SIG-M5 (cell line): ENCODE results near the gene PRMT3.
"Not testable (repeated sequence)": the region's sequence is repeated elsewhere in the genome, so short reads cannot be mapped to it uniquely, and the experiment has no call there.

ENCODE experiments used
- DNase-seq: peaks from one replicate; lab custom pipeline; 2025; lab: John Stamatoyannopoulos, UW

PRMT3 gene

GRCh38 chr11:20518323-20518834, 130.9 kb downstream of the PRMT3 start:
- no peak for DNase-seq

- no peak for DNase-seq
Measured at GRCh38 chr11:20522536-20522935, 135.0 kb downstream of the PRMT3 start.

GRCh38 chr11:20529757-20530156, 142.2 kb downstream of the PRMT3 start:
- no peak for DNase-seq

- DNase-seq, result no peak
Measured at GRCh38 chr11:20530942-20531703, 143.6 kb downstream of the PRMT3 start.

GRCh38 chr11:20535271-20535881, 147.9 kb downstream of the PRMT3 start:
- DNase-seq, result no peak

- DNase-seq, result no peak
Measured at GRCh38 chr11:20536365-20536764, 148.8 kb downstream of the PRMT3 start.

- DNase-seq, result no peak
Measured at GRCh38 chr11:20536784-20537183, 149.3 kb downstream of the PRMT3 start.

- DNase-seq, result no peak
Measured at GRCh38 chr11:20541503-20541902, 154.0 kb downstream of the PRMT3 start.

- no peak for DNase-seq
Measured at GRCh38 chr11:20544603-20545237, 157.2 kb downstream of the PRMT3 start.

GRCh38 chr11:20547411-20547810, 159.9 kb downstream of the PRMT3 start:
- no peak for DNase-seq

- no peak for DNase-seq
Measured at GRCh38 chr11:20551096-20551495, 163.6 kb downstream of the PRMT3 start.

- no peak for DNase-seq
Measured at GRCh38 chr11:20555783-20556182, 168.3 kb downstream of the PRMT3 start.

GRCh38 chr11:20556396-20556795, 168.9 kb downstream of the PRMT3 start:
- DNase-seq, result not testable (repeated sequence)

GRCh38 chr11:20558741-20559140, 171.2 kb downstream of the PRMT3 start:
- DNase-seq, result no peak
